ENCODE results near the gene PREP.

Gene PREP

GRCh38 chr6:105391705-105392104 is 11.2 kb downstream of the PREP start:
- no peak for DNase-seq (ENCODE audit: low read depth)

GRCh38 chr6:105389543-105389942 is 13.3 kb downstream of the PREP start:
- DNase-seq (ENCODE audit: low read depth), result no peak

- DNase-seq (ENCODE audit: low read depth), result no peak
These were observed 14.5 kb downstream of the PREP start for GRCh38 chr6:105388392-105388791.

GRCh38 chr6:105384004-105384403 is 18.9 kb downstream of the PREP start:
- DNase-seq (ENCODE audit: low read depth), result no peak

- no peak for DNase-seq (ENCODE audit: low read depth)
These were observed 19.9 kb downstream of the PREP start for GRCh38 chr6:105382958-105383357.

GRCh38 chr6:105382496-105382895 is 20.4 kb downstream of the PREP start:
- no peak for DNase-seq (ENCODE audit: low read depth)

- DNase-seq (ENCODE audit: low read depth), result no peak
These were observed 22.2 kb downstream of the PREP start for GRCh38 chr6:105380634-105381033.

GRCh38 chr6:105375797-105376196 is 27.1 kb downstream of the PREP start:
- DNase-seq (ENCODE audit: low read depth), result no peak

GRCh38 chr6:105374010-105374420 is 28.9 kb downstream of the PREP start:
- peak; percentile 69 for DNase-seq (ENCODE audit: low read depth)

GRCh38 chr6:105373481-105373880 is 29.4 kb downstream of the PREP start:
- DNase-seq (ENCODE audit: low read depth), result no peak

- no peak for DNase-seq (ENCODE audit: low read depth)
These were observed 30.1 kb downstream of the PREP start for GRCh38 chr6:105372849-105373182.

- DNase-seq (ENCODE audit: low read depth), result no peak
These were observed 30.6 kb downstream of the PREP start for GRCh38 chr6:105372142-105372848.

- no peak for DNase-seq (ENCODE audit: low read depth)
These were observed 32.5 kb downstream of the PREP start for GRCh38 chr6:105370351-105370750.

- DNase-seq (ENCODE audit: low read depth), result no peak
These were observed 33.7 kb downstream of the PREP start for GRCh38 chr6:105369145-105369544.

GRCh38 chr6:105364243-105364642 is 38.6 kb downstream of the PREP start:
- peak; percentile 20 for DNase-seq (ENCODE audit: low read depth)

- DNase-seq (ENCODE audit: low read depth), result peak; percentile 40
These were observed 39.7 kb downstream of the PREP start for GRCh38 chr6:105363100-105363754.

GRCh38 chr6:105359419-105360370 is 43.2 kb downstream of the PREP start:
- DNase-seq (ENCODE audit: low read depth), result peak; percentile 96

- no peak for DNase-seq (ENCODE audit: low read depth)
These were observed 45.7 kb downstream of the PREP start for GRCh38 chr6:105357165-105357564.

- no peak for DNase-seq (ENCODE audit: low read depth)
These were observed 50.8 kb downstream of the PREP start for GRCh38 chr6:105352037-105352617.

GRCh38 chr6:105348897-105349296 is 54.0 kb downstream of the PREP start:
- DNase-seq (ENCODE audit: low read depth), result no peak

- DNase-seq (ENCODE audit: low read depth), result peak; percentile 93
These were observed 56.8 kb downstream of the PREP start for GRCh38 chr6:105346052-105346451.

- DNase-seq (ENCODE audit: low read depth), result no peak
These were observed 57.4 kb downstream of the PREP start for GRCh38 chr6:105345506-105345905.
